GM21390 (cell line): Measurements from ENCODE around the gene GCNT2.
"Not testable (repeated sequence)": the region's sequence is repeated elsewhere in the genome, so short reads cannot be mapped to it uniquely, and the experiment has no call there.

Experiments used
- ATAC-seq: cut with Tn5 transposase; IDR thresholded peaks from one replicate; pipeline ENCODE4 v1.9.1; 2021; ENCODE audit not compliant: unreplicated experiment

GCNT2 gene

GRCh38 chr6:10543488-10543887 lies 22.3 kb downstream of the GCNT2 start:
- no peak for ATAC-seq

DNA sequence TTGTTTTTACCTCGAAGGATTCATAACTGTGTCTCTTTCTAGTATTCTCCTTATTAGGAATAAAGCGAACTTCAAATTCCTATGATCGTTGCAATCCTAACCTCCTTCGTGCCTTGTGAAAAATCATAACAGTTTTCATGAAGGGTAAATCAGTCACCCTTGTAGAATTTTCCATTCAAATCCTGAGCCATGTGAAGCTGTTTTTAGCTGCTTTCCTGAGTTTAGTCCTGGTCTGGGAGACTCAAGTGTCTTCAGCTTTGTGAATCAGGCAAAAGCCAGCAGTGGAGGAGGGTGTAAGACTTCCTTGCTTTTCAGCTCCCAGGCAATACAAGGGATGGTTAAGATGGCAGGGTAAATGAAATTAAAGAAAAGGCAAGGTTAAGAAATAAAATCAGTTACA lies 24.3 kb downstream of the GCNT2 start:
- ATAC-seq, result no peak

DNA sequence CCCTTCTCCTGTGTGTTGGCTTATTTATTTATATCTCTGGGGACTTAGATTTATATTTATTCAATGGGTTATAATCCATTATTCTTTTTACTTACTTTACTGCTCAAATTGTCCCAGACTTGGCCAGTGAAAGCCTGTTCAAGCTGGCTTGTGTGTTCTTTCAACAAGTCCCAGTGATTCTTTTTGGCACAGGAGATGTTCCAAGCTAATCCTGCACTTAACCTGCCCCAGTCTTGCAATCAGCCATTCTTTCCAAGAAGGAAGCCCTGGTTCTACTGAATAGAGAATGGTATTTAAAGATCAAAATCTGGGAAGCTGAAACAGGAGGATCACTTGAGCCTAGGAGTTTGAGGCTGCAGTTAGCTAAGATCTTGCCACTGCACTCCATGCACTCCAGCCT lies 26.7 kb downstream of the GCNT2 start:
- no peak for ATAC-seq

DNA sequence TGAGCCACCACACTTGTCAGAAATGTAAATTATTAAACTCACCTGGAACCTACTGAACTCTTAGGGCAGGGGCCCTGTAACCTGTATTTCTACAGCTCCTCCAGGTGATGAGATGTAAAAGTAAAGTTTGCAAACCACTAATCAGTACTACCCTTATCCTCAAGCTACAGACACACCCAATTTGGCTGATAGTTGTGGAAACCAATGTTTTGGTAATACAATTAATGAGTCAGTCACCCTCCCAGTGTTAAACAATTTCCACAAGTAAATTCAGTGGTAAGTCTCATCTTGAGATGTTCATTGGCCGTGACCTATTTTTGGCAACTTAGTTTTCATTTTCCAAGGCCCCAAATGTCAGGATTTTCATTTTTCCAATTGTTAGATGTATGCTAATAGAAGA lies 29.6 kb downstream of the GCNT2 start:
- no peak for ATAC-seq

DNA sequence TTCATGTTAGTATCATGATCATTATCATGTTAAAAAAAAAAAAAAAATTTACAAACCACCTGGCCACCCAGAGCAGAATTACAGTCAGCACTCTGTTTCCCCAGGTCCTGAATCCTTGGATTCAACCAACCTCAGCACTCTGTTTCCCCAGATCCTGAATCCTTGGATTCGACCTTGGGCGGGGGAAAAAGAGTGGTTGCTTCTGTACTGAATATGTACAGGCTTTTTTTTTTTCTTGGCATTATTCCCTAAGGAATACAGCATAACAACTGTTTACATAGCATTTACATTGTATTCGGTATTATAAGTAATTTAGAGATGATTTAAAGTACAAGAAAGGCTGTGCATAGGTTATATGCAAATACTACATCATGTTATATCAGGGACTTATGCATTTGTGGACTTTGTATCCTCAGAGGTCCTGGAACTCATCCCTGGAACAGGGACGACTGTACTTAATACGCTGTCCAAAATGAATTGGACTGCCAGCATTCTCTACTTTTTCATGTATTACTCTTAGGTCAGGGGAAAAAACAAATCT lies 31.2 kb downstream of the GCNT2 start:
- ATAC-seq, result no peak

GRCh38 chr6:10553871-10554270 lies 32.7 kb downstream of the GCNT2 start:
- no peak for ATAC-seq

DNA sequence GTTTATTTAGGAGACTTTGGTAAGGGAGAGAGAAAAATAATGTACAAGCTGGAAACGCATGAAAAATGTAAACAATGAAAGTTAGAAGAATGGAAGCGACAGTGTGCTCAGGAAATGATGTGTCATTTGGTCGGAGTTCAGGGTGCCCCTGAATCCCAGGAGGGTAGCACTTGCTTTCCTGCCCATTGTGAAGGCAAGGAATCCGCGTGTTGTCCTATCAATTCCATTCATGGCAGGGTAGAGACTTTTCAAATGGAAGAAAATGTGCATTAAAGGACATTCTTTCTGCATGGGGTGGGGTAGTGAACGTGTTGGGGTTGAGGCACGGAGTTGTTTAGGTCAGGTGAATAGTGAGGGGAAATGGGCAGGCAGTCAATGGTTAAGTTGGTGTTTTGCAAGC lies 33.7 kb downstream of the GCNT2 start:
- no peak for ATAC-seq

DNA sequence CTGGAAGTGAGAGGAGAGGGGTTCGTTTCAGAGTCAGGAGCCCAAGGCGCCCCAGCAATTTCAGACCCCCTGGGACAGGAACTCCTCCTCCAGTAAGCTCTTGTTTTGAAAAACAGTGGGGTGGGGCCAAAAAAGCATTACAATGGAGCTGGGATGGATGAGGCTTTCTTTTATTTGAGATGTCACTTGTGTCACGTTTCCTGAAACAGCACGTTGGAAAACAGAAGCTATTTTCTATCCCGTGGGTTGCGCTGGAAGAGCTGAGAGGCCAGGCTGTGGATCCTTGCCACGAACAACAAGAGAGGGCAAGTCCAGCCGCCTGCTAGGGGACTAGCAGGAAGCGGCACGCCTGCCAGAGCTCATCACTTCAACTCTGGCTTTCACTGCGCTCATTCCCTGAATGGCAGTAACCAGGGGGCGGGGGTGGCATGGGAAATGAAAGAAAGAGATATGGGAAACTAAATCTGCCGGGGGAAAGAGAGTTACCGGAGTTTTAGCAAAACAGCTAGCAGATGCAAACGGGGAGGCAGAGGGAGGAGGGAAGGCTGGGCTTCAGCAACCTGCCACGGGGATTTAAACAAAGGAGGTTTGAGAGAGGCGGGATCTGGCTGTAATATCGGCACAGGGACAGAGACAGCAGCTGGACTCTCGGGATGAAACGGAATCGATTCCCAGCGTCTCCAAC lies 34.6 kb downstream of the GCNT2 start:
- ATAC-seq, result no peak

GRCh38 chr6:10556589-10556988 lies 35.4 kb downstream of the GCNT2 start:
- ATAC-seq, result no peak

- no peak for ATAC-seq
These were observed 35.8 kb downstream of the GCNT2 start for GRCh38 chr6:10556992-10557391.

GRCh38 chr6:10557913-10558312 lies 36.8 kb downstream of the GCNT2 start:
- no peak for ATAC-seq

DNA sequence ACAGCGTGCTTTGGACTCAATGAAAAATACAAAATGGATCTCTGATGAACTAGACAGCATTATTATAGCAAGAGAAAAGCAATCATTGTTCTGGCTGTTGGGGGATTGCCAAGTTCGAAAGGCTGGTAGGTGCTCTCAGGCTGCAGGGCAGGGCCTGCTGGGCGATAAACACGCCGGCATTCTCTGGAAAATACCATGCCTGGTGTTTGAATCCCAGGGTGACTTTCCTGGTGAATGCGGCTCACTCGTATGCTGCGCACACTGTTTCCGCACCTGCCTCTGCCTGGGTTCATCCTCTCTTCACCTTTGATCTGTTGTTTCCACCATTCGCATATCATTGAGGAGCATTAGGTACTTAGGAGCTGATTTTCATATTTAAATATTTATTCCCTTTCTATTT lies 37.4 kb downstream of the GCNT2 start:
- no peak for ATAC-seq

- no peak for ATAC-seq
These were observed 38.5 kb downstream of the GCNT2 start for GRCh38 chr6:10559522-10560152.

- no peak for ATAC-seq
These were observed 40.6 kb downstream of the GCNT2 start for GRCh38 chr6:10561611-10562199.

GRCh38 chr6:10564975-10565673 lies 44.0 kb downstream of the GCNT2 start:
- ATAC-seq, result no peak

- ATAC-seq, result no peak
These were observed 44.8 kb downstream of the GCNT2 start for GRCh38 chr6:10565913-10566312.

GRCh38 chr6:10567256-10568026 lies 46.3 kb downstream of the GCNT2 start:
- no peak for ATAC-seq

GRCh38 chr6:10569392-10570127 lies 48.4 kb downstream of the GCNT2 start:
- ATAC-seq, result no peak

- ATAC-seq, result not testable (repeated sequence)
These were observed 54.4 kb downstream of the GCNT2 start for GRCh38 chr6:10575519-10575918.

DNA sequence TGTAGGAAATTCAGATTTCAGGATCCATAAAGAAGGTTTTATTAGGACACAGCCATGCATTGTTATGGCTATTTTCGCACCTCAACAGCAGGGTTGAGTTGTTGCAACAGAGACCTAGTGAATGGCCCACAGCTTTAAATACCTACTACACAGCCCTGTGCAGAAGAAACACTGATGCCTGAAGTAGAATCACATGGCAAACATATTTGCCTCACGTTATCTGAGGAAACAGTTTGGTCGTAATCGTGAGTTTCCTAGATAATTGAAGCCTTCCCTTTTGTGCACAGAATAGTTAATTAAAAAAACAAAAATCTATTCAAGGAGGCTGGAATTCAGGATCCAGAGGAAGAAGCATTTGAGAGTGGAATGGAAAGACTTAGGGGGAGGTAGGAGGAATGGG lies 55.1 kb downstream of the GCNT2 start:
- ATAC-seq, result no peak
